Epithelial cell of proximal tubule (primary cell): ENCODE data around the gene YEATS2. TPM values are rescaled to one million over a fixed set of nuclear protein-coding genes. Genes with fewer than 3 reads are reported as not detected.

Experiments used
- DNase-seq: peaks from one replicate; pipeline ENCODE4 v3.0.0-alpha.2; 2011; ENCODE audit warnings: low read depth
- H3K4me3 ChIP-seq: 2 replicates; pipeline ENCODE4 v1.5.1; 2011; ENCODE audit warnings: low read depth, mild to moderate bottlenecking, low read length
- total RNA-seq: library from RNA; depleted of rRNA; stranded (reverse); fragments of >200 nt; gene quantifications from 2 replicates; pipeline ENCODE4 v1.2.3, GENCODE V29; 2015
- TF ChIP-seq, protein P1 (sequence below): conservative IDR thresholded peaks from 2 replicates; pipeline ENCODE4 v1.5.1; 2012; ENCODE audit warnings: low read depth, mild to moderate bottlenecking, low read length

YEATS2 gene
- total RNA-seq, 1 donor from 2014 or later, result 33.7 TPM

DNA sequence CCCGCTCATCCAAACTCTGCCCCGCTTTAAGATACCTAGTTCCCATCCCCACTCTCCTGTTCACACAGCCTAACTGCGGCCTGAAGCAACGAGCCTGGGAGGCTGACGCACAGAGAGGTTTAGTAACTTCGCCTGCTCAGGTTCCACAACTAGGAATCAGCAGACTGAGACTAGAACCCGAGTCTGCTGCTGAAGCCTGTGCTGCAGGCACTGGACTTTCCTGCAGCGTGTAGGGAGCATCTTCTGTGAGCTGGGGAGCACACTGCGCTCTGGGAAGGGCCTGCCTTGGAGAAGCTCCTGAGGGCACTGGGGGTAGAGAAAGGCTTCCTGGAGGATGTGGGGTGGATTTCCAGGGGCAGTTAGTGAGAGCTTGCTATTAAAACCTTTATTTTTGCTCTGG lies 132.6 kb downstream of the YEATS2 start:
- TF ChIP-seq, protein P1, sequence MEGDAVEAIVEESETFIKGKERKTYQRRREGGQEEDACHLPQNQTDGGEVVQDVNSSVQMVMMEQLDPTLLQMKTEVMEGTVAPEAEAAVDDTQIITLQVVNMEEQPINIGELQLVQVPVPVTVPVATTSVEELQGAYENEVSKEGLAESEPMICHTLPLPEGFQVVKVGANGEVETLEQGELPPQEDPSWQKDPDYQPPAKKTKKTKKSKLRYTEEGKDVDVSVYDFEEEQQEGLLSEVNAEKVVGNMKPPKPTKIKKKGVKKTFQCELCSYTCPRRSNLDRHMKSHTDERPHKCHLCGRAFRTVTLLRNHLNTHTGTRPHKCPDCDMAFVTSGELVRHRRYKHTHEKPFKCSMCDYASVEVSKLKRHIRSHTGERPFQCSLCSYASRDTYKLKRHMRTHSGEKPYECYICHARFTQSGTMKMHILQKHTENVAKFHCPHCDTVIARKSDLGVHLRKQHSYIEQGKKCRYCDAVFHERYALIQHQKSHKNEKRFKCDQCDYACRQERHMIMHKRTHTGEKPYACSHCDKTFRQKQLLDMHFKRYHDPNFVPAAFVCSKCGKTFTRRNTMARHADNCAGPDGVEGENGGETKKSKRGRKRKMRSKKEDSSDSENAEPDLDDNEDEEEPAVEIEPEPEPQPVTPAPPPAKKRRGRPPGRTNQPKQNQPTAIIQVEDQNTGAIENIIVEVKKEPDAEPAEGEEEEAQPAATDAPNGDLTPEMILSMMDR, result no peak
- no peak overlapping the region for H3K4me3 ChIP-seq
- no peak for DNase-seq

DNA sequence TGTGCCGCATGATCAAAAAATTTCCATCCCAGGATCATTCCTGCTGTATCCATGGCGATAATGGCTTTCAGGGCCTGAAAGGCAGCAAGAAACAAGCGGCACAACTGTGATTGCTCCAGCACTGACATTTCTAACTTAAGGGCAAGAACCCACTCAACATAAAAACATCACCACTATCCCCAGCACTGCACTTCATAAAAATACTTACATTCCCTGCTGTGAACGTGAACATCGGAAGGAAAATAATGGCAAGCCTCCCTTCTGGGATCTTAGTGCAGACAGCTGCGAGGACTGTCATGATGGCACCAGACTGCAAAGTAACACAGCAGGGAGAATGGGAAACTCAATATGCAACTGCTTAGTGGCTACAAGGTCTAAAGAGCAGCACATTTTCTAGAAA lies 135.9 kb downstream of the YEATS2 start:
- H3K4me3 ChIP-seq, result no peak overlapping the region
- no peak for DNase-seq
- TF ChIP-seq, protein P1, result no peak

DNA sequence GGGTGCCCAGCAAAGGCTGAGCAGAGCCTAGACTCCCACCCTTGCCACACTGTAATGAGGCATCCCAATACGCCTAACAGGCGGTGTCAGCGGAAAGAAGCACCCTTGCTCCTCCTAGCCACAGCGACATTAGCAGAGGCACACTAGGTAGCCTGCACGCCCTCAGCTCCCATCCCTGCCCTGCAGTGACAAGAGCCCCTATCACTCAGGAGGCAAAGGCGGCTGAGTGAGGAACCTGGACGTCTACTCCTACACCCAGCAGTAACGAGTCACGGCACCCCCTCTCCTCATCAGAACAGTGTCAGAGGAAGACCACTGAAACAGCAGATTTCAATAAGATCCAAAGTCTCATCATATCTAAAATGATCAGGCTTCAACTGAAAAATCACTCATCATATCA lies 139.8 kb downstream of the YEATS2 start:
- DNase-seq, result no peak
- TF ChIP-seq, protein P1, result no peak
- no peak overlapping the region for H3K4me3 ChIP-seq

DNA sequence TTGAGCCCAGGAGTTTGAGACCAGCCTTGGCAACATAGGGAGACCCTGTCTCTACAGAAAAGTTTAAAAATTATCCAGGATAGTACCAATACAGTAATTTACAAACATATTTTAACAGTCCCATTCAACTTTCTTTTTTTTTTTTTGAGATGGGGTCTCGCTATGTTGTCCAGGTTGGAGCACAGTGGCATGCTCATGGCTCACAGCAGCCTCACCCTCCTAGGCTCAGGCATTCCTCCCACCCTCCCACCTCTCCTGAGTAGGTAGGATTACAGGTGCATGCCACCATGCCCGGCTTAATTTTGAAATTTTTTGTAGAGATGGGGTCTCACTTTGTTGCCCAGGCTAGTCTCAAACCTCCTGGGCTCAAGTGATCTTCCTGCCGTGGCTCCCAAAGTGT lies 140.3 kb downstream of the YEATS2 start:
- no peak for DNase-seq
- TF ChIP-seq, protein P1, result no peak
- no peak overlapping the region for H3K4me3 ChIP-seq

DNA sequence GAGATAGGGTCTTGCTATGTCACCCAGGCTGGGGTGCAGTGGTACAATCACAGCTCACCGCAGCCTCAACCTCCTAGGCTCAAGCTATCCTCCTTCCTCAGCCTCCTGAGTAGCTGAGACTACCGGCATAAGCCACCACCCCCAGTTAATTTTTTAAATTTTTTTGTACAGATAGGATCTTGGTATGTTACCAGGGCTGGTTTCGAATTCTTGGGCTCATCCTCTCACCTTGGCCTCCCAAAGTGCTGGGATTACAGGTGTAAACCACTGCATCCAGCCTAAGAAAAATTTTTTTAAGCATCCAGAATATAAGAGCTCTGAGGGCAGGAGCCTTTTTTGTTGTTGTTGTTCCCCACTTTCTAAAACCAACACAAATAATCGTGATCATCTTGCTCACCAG lies 142.2 kb downstream of the YEATS2 start:
- no peak for DNase-seq
- no peak overlapping the region for H3K4me3 ChIP-seq

DNA sequence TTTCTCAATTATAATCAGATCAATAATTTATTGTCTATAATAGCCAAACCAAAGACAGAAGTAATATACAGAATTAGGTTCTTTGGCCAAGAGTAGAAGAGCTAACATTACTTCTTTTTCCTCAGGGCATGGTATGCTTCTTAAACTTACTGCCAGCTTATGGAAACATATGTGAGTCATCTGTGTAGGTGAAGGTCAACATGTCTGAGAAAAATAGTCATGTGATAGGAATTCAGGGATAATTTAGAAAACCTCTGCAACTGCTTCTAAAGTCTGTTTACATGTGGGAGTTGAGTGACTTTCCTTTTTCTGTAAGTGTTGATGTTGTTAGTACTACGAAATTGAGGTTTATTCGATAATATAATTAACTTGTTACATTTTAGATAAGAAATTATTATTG lies 147.0 kb downstream of the YEATS2 start:
- TF ChIP-seq, protein P1, result no peak
- DNase-seq, result no peak

More for the DNA sequence above, 142.2 kb downstream of the YEATS2 start:
- TF ChIP-seq, protein P1, result no peak

DNA sequence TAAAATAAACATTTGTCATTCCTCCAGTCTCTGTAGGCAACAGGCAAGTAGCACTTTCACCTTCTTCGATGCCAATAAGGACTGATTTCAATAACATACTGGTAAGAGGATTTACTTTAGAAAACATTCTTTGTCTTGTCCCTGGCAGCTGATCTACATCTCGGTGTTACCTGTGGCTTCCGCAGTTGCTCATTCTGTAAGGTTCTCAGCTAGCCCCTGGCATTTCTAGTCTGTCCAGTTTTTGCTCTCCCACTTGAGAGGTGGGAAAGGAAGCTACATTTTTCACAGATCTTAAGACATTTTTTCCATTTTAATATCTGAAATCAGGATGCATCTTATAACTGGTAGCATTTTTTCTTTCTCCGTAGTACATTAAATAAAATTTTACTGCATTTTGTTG lies 147.5 kb downstream of the YEATS2 start:
- TF ChIP-seq, protein P1, result no peak
- no peak overlapping the region for H3K4me3 ChIP-seq
- no peak for DNase-seq

More for the DNA sequence above, 147.0 kb downstream of the YEATS2 start:
- no peak overlapping the region for H3K4me3 ChIP-seq
